IMR-90 (cell line): ENCODE results near the gene FBXW5.

Experiments used
- BHLHE40 ChIP-seq: fragments of 150-350 bp; IDR thresholded peaks from 2 replicates; pipeline ENCODE4 v1.6.1; 2016; ENCODE audit warnings: mild to moderate bottlenecking, low read depth, low read length
- MAZ ChIP-seq: IDR thresholded peaks from 2 replicates; pipeline ENCODE4 v1.6.1; 2012; ENCODE audit warnings: low read depth, mild to moderate bottlenecking, low read length, improper control_type of control experiment, moderate library complexity, borderline replicate concordance
- POLR2A ChIP-seq: IDR thresholded peaks from 2 replicates; pipeline ENCODE4 v1.6.1; 2012; ENCODE audit warnings: mild to moderate bottlenecking, low read depth, low read length
- RAD21 ChIP-seq: IDR thresholded peaks from 2 replicates; pipeline ENCODE4 v1.6.1; 2012; ENCODE audit warnings: low read length, improper control_type of control experiment
- TF ChIP-seq, protein P1 (sequence below): conservative IDR thresholded peaks from 2 replicates; pipeline ENCODE4 v1.5.1; 2012; ENCODE audit warnings: mild to moderate bottlenecking, low read depth, low read length, improper control_type of control experiment

DNA sequence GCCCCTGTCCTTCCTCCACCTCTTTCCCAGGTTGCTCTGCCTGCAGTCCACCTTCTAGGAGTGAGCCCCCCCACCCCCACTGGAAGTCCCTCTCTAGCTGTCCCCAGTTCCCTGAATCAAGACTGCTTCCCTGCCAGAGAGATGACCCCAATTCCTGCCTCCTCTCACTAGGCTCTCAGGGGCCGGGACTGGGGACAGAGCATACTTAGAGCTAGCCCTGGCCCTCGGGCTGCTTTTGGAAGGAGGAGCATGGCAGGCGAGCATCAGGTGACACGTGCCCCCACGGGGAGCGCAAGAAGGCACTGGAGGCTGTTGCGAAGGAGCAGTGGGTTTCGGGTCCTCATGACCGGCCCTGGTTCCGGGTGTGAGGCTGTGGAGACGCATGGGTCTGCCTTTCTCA is 48.5 kb downstream of the FBXW5 start:
- TF ChIP-seq, protein P1, sequence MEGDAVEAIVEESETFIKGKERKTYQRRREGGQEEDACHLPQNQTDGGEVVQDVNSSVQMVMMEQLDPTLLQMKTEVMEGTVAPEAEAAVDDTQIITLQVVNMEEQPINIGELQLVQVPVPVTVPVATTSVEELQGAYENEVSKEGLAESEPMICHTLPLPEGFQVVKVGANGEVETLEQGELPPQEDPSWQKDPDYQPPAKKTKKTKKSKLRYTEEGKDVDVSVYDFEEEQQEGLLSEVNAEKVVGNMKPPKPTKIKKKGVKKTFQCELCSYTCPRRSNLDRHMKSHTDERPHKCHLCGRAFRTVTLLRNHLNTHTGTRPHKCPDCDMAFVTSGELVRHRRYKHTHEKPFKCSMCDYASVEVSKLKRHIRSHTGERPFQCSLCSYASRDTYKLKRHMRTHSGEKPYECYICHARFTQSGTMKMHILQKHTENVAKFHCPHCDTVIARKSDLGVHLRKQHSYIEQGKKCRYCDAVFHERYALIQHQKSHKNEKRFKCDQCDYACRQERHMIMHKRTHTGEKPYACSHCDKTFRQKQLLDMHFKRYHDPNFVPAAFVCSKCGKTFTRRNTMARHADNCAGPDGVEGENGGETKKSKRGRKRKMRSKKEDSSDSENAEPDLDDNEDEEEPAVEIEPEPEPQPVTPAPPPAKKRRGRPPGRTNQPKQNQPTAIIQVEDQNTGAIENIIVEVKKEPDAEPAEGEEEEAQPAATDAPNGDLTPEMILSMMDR, result no peak
- TF ChIP-seq POLR2A (no peak), MAZ (no peak), BHLHE40 (no peak), RAD21 (no peak)
